Body of pancreas (tissue), 4 donors: Measurements from ENCODE around the gene ZBTB21. TPM values are rescaled to one million over a fixed set of nuclear protein-coding genes. Genes with fewer than 3 reads are reported as not detected.
"Not testable (repeated sequence)": the region's sequence is repeated elsewhere in the genome, so short reads cannot be mapped to it uniquely, and the experiment has no call there.

Experiments used
- ATAC-seq: fragments of 150-250 bp; one replicate; pipeline ENCODE4 v1.9.1; 2016
- DNase-seq, 4 donors: peaks; one replicate each; pipeline ENCODE4 v3.0.0-alpha.2; 2019
- H3K27ac ChIP-seq, 4 donors: fragments of 200-600 bp; sonication (generic); 1 replicate in 3 of 4; 2 replicates in 1 of 4; pipeline versions ENCODE4 v1.5.1 to v1.6.1; 2016 to 2019; ENCODE audit warnings: mild to moderate bottlenecking in 1 of 4, mixed read lengths in 1 of 4, moderate library complexity in 1 of 4
- H3K27me3 ChIP-seq, 2 donors: fragments of 200-600 bp; sonication (generic); one replicate each; pipeline ENCODE4 v1.6.0; 2016; ENCODE audit warnings: mild to moderate bottlenecking in 1 of 2
- H3K36me3 ChIP-seq, 2 donors: fragments of 200-600 bp; sonication (generic); replicated peaks in 1 of 2; 2 replicates each; pipeline ENCODE4 v1.5.1; 2016; ENCODE audit warnings: low read depth in 2 of 2; ENCODE audit not compliant: insufficient read depth in 1 of 2
- H3K4me1 ChIP-seq: fragments of 200-600 bp; sonication (generic); one replicate; pipeline ENCODE4 v1.6.0; 2016
- H3K4me3 ChIP-seq, 2 donors: fragments of 200-600 bp; sonication (generic); 1 replicate in 1 of 2; 2 replicates in 1 of 2; pipeline ENCODE4 v1.5.1; 2016 to 2019
- H3K9me3 ChIP-seq, 3 donors: fragments of 200-600 bp; sonication (generic); 1 replicate in 2 of 3; 2 replicates in 1 of 3; pipeline ENCODE4 v1.5.1; 2016
- POLR2A ChIP-seq, 3 donors: fragments of 450-650 bp; IDR thresholded peaks; one replicate each; pipeline ENCODE4 v1.6.1; 2016; ENCODE audit warnings: antibody characterized with exemption in 3 of 3, mild to moderate bottlenecking in 2 of 3
- WGBS, 2 donors: methylation state at CpG; one replicate each; pipeline ENCODE4 v1.1.5; 2017; 5-methylcytosine and 5-hydroxymethylcytosine counted together
- intact Hi-C: fragments of 100-400 bp; cut with DNase I; formaldehyde crosslinking; loops from one replicate; pipeline ENCODE4 v1.15.1; 2023
- total RNA-seq, 2 donors: library from RNA; depleted of rRNA; stranded (reverse); fragments of >200 nt; gene quantifications; one replicate each; pipeline ENCODE4 v1.1.0, GENCODE V29; 2016
- TF ChIP-seq, protein P1 (sequence below), 7 experiments: fragments of 450-650 bp in 4 of 7; fragments of 200-600 bp in 3 of 7; sonication (generic) in 3 of 7; IDR thresholded peaks; one replicate each; pipeline ENCODE4 v1.5.1; 2016 to 2019; ENCODE audit warnings: antibody characterized with exemption in 7 of 7

Gene ZBTB21
- total RNA-seq, 2 donors from 2014 or later, result 4.2 to 10.2 TPM

DNA sequence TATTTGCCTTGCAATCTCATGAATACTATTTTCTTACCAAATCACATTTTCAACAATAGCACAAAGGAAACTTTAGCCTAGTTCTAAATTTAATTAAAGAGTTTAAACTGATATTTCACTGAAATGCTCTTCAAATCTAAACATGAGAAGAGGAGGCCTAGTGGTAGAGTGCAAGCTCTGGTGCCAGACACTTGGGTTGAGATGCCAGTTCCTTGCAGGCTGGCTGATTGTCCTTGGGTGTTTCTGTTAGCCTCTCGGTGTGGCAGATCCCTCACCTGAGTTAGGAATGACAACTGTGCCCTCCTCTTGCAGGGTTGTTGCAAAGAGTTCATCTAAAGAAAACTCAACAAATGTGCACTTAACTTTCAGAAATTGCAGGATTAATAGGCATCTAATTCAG is 12.5 kb downstream of the ZBTB21 start:
- DNase-seq (no peak), ATAC-seq (no peak)
- Histone ChIP-seq H3K36me3 (peaks cover 0 to 2% of the 10 kb centered on the region in 2 donors), H3K9me3 (no peaks in the 10 kb centered on the region), H3K4me1 (no peaks in the 10 kb centered on the region), H3K27ac (no peak overlapping the region), H3K4me3 (no peak overlapping the region), H3K27me3 (no peaks in the 10 kb centered on the region)
- no peak for TF ChIP-seq POLR2A (IDR thresholded peaks at IDR 0.05)
- TF ChIP-seq, protein P1, sequence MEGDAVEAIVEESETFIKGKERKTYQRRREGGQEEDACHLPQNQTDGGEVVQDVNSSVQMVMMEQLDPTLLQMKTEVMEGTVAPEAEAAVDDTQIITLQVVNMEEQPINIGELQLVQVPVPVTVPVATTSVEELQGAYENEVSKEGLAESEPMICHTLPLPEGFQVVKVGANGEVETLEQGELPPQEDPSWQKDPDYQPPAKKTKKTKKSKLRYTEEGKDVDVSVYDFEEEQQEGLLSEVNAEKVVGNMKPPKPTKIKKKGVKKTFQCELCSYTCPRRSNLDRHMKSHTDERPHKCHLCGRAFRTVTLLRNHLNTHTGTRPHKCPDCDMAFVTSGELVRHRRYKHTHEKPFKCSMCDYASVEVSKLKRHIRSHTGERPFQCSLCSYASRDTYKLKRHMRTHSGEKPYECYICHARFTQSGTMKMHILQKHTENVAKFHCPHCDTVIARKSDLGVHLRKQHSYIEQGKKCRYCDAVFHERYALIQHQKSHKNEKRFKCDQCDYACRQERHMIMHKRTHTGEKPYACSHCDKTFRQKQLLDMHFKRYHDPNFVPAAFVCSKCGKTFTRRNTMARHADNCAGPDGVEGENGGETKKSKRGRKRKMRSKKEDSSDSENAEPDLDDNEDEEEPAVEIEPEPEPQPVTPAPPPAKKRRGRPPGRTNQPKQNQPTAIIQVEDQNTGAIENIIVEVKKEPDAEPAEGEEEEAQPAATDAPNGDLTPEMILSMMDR (IDR thresholded peaks at IDR 0.05), result no peak
- intact Hi-C loops, result no loop called here
- 88 to 100% methylated on average over 1 of the region's 1 CpG for WGBS, 2 donors

DNA sequence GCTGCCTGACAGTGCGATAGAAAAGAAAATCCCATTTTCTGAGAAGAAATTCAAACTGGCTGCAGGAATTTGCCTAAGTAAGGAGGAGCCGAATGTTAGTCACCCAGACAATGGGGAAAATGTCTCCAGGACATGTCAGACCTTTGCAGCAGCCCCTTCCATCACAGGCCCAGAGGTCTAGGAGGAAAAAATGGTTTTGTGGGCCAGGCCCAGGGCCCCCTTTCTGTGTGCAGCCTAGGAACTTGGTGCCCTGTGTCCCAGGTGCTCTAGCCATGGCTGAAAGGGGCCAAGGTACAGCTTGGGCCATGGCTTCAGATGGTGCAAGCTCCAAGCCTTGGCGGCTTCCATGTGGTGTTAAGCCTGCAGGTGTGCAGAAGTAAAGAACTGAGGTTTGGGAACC is 14.6 kb downstream of the ZBTB21 start:
- 94 to 100% methylated on average over 2 to 3 of the region's 3 CpGs for WGBS, 2 donors
- no peak for TF ChIP-seq POLR2A (IDR thresholded peaks at IDR 0.05)
- TF ChIP-seq, protein P1 (IDR thresholded peaks at IDR 0.05), result no peak
- Histone ChIP-seq H3K4me3 (no peak overlapping the region), H3K36me3 (peaks cover 0 to 8% of the 10 kb centered on the region in 2 donors), H3K9me3 (no peaks in the 10 kb centered on the region), H3K27ac (no peak overlapping the region), H3K27me3 (no peaks in the 10 kb centered on the region), H3K4me1 (no peaks in the 10 kb centered on the region)
- DNase-seq (no peak), ATAC-seq (no peak)
- intact Hi-C loops, result no loop called here

DNA sequence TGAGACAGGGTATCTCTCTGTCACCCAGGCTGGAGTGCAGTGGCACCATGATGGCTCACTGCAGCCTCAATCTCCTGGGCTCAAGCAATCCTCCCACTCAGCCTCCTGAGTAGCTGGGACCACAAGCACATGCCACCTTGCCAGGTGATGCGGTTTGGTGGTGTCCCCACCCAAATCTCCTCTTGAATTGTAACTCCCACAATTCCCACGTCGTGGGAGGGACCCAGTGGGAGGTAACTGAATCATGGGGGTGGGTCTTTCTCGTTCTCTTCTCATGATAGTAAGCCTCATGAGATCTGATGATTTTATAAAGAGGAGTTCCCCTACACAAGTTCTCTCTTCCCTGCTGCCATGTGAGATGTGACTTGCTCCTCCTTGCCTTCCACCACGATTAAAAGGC is 15.5 kb downstream of the ZBTB21 start:
- H3K36me3 ChIP-seq, H3K9me3 ChIP-seq, H3K4me1 ChIP-seq, H3K4me3 ChIP-seq, H3K27me3 ChIP-seq, H3K27ac ChIP-seq, DNase-seq, intact Hi-C loops, ATAC-seq: not testable (repeated sequence)
- 90 to 91% methylated on average over 5 of the region's 5 CpGs for WGBS, 2 donors

DNA sequence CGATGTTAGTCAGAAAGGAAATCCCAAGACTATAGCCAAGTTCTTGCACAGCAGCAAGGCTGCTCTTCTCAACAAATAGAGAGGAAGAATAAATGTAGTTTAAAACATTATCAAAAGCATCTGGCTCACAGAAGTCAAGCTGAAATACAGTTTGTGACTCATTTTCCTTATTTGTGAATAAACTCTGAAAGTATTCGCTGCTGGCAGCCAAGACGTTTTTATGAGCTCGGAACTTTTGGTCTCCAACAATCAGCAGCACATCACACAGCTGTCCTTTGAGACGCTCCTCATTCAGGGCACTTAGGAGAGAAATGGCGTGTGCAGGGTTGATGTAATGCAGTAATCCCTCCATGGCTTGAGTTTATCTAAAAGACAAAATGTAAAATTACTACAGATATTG is 16.4 kb downstream of the ZBTB21 start:
- Histone ChIP-seq H3K9me3 (no peaks in the 10 kb centered on the region), H3K27ac (no peak overlapping the region), H3K4me3 (no peak overlapping the region), H3K4me1 (no peaks in the 10 kb centered on the region), H3K36me3 (peaks cover 0 to 8% of the 10 kb centered on the region in 2 donors), H3K27me3 (no peaks in the 10 kb centered on the region)
- TF ChIP-seq, protein P1 (IDR thresholded peaks at IDR 0.05), result no peak
- TF ChIP-seq POLR2A (IDR thresholded peaks at IDR 0.05), result no peak
- intact Hi-C loops, result no loop called here
- peak; percentile 18 for ATAC-seq
- WGBS, 2 donors, result 87% methylated on average over 6 of the region's 6 CpGs
- peak in 1 of 4 donors; percentile 19 for DNase-seq

DNA sequence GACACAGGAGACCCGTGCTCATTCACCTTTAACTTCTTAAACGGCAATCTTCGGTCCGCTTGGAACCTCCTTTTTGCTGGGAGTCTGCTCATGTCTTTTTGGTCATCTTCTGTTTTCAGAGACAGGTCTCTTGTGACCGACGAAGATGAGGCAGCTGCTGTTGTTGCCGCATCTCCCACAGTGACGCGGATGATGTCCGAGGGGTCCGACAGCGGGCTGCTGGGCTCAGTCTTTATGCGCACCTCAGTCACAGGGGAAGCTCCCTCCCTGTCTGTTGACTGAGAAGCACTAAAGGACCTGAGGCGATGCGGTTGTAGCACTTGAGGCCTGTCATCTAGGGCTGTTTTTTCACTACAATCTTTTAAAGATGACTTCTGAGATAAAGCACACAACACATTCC is 17.6 kb downstream of the ZBTB21 start:
- Histone ChIP-seq H3K9me3 (no peaks in the 10 kb centered on the region), H3K27ac (no peak overlapping the region), H3K4me1 (no peaks in the 10 kb centered on the region), H3K4me3 (no peak overlapping the region), H3K36me3 (peaks cover 0 to 8% of the 10 kb centered on the region in 2 donors), H3K27me3 (no peaks in the 10 kb centered on the region)
- 95 to 98% methylated on average over 15 of the region's 15 CpGs for WGBS, 2 donors
- TF ChIP-seq POLR2A (IDR thresholded peaks at IDR 0.05), result no peak
- DNase-seq, result no peak
- intact Hi-C loops, result no loop called here
- no peak for ATAC-seq

DNA sequence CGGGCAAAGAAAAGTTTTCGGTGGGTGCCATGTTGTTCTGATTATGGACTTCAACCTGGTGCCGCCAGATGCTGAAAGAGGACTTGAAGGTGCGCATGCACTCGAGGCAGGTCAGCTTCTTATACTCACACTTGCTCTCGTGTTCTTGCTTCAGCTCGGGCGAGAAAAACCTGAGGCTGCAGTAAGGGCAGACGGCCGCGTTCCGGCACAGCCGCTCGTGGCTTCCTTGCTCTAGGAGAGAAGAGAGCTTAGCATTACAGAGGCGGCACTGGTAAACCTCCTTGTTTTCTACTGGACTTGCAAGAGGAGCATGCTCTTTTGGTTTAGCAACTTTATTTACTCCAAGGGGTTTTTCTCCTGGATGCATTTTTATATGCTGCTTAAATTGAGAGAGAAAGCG is 18.5 kb downstream of the ZBTB21 start:
- peaks cover 0 to 8% of the 10 kb centered on the region in 2 donors for H3K36me3 ChIP-seq
- intact Hi-C loops, result no loop called here
- H3K27me3 ChIP-seq, result no peaks in the 10 kb centered on the region
- DNase-seq, result no peak
- no peak overlapping the region for H3K4me3 ChIP-seq
- 95 to 98% methylated on average over 16 of the region's 16 CpGs for WGBS, 2 donors
- no peaks in the 10 kb centered on the region for H3K4me1 ChIP-seq
- no peaks in the 10 kb centered on the region for H3K9me3 ChIP-seq
- H3K27ac ChIP-seq, result no peak overlapping the region
- no peak for ATAC-seq
- TF ChIP-seq, protein P1 (IDR thresholded peaks at IDR 0.05), result no peak
- no peak for TF ChIP-seq POLR2A (IDR thresholded peaks at IDR 0.05)
